GM12878 (cell line): ENCODE data around the gene PRCD. TPM values are rescaled to one million over a fixed set of nuclear protein-coding genes. Genes with fewer than 3 reads are reported as not detected.

Source experiments
- ATAC-seq: fragments of 200-7000 bp; cut with Tn5 transposase; 3 replicates; pipeline ENCODE4 v1.9.1; 2020; ENCODE audit warnings: mild to moderate bottlenecking, moderate library complexity
- BruUV-seq: library from RNA; stranded (reverse); fragments of 400-500 nt; replicated peaks from 2 replicates; lab custom pipeline; 2021; lab: Mats Ljungman, UMichigan
- CTCF ChIA-PET: fragments of 300-600 bp; sonication (Branson Sonifier 250); formaldehyde crosslinking; extraction: SDS; loops from one replicate; lab custom pipeline; 2021; ENCODE audit warnings: inconsistent platforms; lab: Yijun Ruan, JAX
- POLR2A ChIA-PET: fragments of 350-600 bp; formaldehyde crosslinking; extraction: SDS; loops from one replicate; lab custom pipeline; 2021; ENCODE audit warnings: inconsistent platforms; lab: Charles Lee
- RAD21 ChIA-PET: fragments of 300-600 bp; sonication (Branson Sonifier 250); formaldehyde crosslinking; loops from one replicate; lab custom pipeline; 2023; ENCODE audit warnings: antibody characterized with exemption; ENCODE audit not compliant: unreplicated experiment; lab: Charles Lee
- SMC1A ChIA-PET: fragments of 300-600 bp; sonication (Branson Sonifier 250); formaldehyde crosslinking; loops from one replicate; lab custom pipeline; 2023; ENCODE audit not compliant: unreplicated experiment, uncharacterized antibody; lab: Charles Lee
- DNase-seq: peaks from one replicate; pipeline ENCODE4 v3.0.0-alpha.2; 2011; ENCODE audit warnings: low read depth, low spot score
- FAIRE-seq: peaks from 3 replicates; lab custom pipeline; 2011; peaks lifted over from hg19 to GRCh38; lab: Jason Lieb, UNC
- H2AFZ ChIP-seq: 2 replicates; pipeline ENCODE4 v1.6.0; 2011; ENCODE audit warnings: low read depth, low read length, control low read depth; ENCODE audit not compliant: control insufficient read depth
- H3K27ac ChIP-seq: 2 replicates; pipeline ENCODE4 v1.5.1; 2011; ENCODE audit warnings: control low read depth; ENCODE audit not compliant: control insufficient read depth, insufficient read depth
- H3K27me3 ChIP-seq, 2 experiments: replicated peaks in 1 of 2; 2 replicates each; pipeline versions ENCODE4 v1.6.0 to v1.6.1; 2011; ENCODE audit warnings: low read length in 1 of 2; ENCODE audit not compliant: control insufficient read depth in 2 of 2, insufficient read depth in 2 of 2
- H3K36me3 ChIP-seq, 2 experiments: 2 replicates each; pipeline ENCODE4 v1.5.1; 2011; ENCODE audit warnings: low read length in 1 of 2; ENCODE audit not compliant: control insufficient read depth in 2 of 2, insufficient read depth in 2 of 2
- H3K4me1 ChIP-seq: 2 replicates; pipeline ENCODE4 v1.6.1; 2011; ENCODE audit warnings: mild to moderate bottlenecking, low read length, moderate library complexity, mixed read lengths; ENCODE audit not compliant: control insufficient read depth, insufficient read depth
- H3K4me2 ChIP-seq: 2 replicates; pipeline ENCODE4 v1.6.0; 2011; ENCODE audit warnings: control low read depth; ENCODE audit not compliant: control insufficient read depth, insufficient read depth
- H3K4me3 ChIP-seq: fragments of 200-600 bp; sonication (generic); 2 replicates; pipeline ENCODE4 v1.5.1; 2016
- H3K79me2 ChIP-seq: 2 replicates; pipeline ENCODE4 v1.6.0; 2011; ENCODE audit warnings: low read length; ENCODE audit not compliant: control insufficient read depth, insufficient read depth
- H3K9ac ChIP-seq: 2 replicates; pipeline ENCODE4 v1.8.0; 2011; ENCODE audit warnings: low read length, control low read depth, mixed read lengths; ENCODE audit not compliant: control insufficient read depth, insufficient read depth
- H3K9me3 ChIP-seq: replicated peaks from 3 replicates; pipeline ENCODE4 v1.5.1; 2011; ENCODE audit warnings: mild to moderate bottlenecking, low read length; ENCODE audit not compliant: control insufficient read depth, insufficient read depth
- H4K20me1 ChIP-seq: 2 replicates; pipeline ENCODE4 v1.6.0; 2011; ENCODE audit not compliant: control insufficient read depth, insufficient read depth
- BHLHE40 ChIP-seq, 2 experiments: fragments of 450-650 bp in 1 of 2; IDR thresholded peaks; 2 replicates each; pipeline ENCODE4 v1.6.1; 2011 to 2017; ENCODE audit warnings: low read depth in 2 of 2, borderline replicate concordance in 1 of 2, improper control_type of control experiment in 1 of 2, low read length in 1 of 2, mild to moderate bottlenecking in 1 of 2
- EED ChIP-seq: sonication (generic); IDR thresholded peaks from 2 replicates; pipeline ENCODE4 v1.6.1; 2016; ENCODE audit warnings: antibody characterized with exemption, low read depth
- FOXK2 ChIP-seq: fragments of 450-650 bp; IDR thresholded peaks from 2 replicates; pipeline ENCODE4 v1.6.1; 2017; ENCODE audit warnings: mild to moderate bottlenecking, moderate library complexity
- KLF5 ChIP-seq: fragments of 450-650 bp; IDR thresholded peaks from 2 replicates; pipeline ENCODE4 v1.6.1; 2014; ENCODE audit warnings: mild to moderate bottlenecking; ENCODE audit not compliant: partially characterized antibody
- MEF2B ChIP-seq: fragments of 450-650 bp; IDR thresholded peaks from 2 replicates; pipeline ENCODE4 v1.6.1; 2018; ENCODE audit warnings: mild to moderate bottlenecking, moderate library complexity; ENCODE audit not compliant: partially characterized antibody, poor library complexity, severe bottlenecking
- RUNX3 ChIP-seq: IDR thresholded peaks from 2 replicates; pipeline ENCODE4 v1.6.1; 2012; ENCODE audit warnings: low read length, inconsistent platforms
- SRF ChIP-seq, 2 experiments: IDR thresholded peaks; 2 replicates each; pipeline ENCODE4 v1.6.1; 2011; ENCODE audit warnings: low read depth in 2 of 2, low read length in 2 of 2, mild to moderate bottlenecking in 1 of 2, moderate library complexity in 1 of 2
- SUZ12 ChIP-seq: fragments of 200-600 bp; sonication (generic); IDR thresholded peaks from one replicate; pipeline ENCODE4 v1.6.1; 2018; ENCODE audit warnings: antibody characterized with exemption, mild to moderate bottlenecking; ENCODE audit not compliant: unreplicated experiment
- TCF12 ChIP-seq: IDR thresholded peaks from 2 replicates; pipeline ENCODE4 v1.6.1; 2011; ENCODE audit warnings: low read depth, mild to moderate bottlenecking, low read length
- WGBS: methylation state at CpG from one replicate; pipeline ENCODE4 v1.1.6; 2016; ENCODE audit warnings: low lambda C conversion rate; ENCODE audit not compliant: insufficient replicate concordance, insufficient coverage; ENCODE audit errors: missing lambda C conversion rate; 5-methylcytosine and 5-hydroxymethylcytosine counted together
- in situ Hi-C: fragments of 300-500 bp; cut with MboI; formaldehyde crosslinking; loops from 9 replicates; pipeline ENCODE4 v1.14.3; 2018; ENCODE audit warnings: mixed read lengths
- intact Hi-C: fragments of 100-400 bp; cut with micrococcal nuclease; formaldehyde crosslinking; loops from one replicate; pipeline ENCODE4 v1.14.2; 2022; ENCODE audit not compliant: unreplicated experiment
- polyA plus RNA-seq, 11 experiments: library from polyadenylated mRNA; depleted of rRNA in 4 of 11; unstranded in 6 of 11; stranded (reverse) in 5 of 11; fragments of >200 nt; fragmentation: Nextera tagmentation in 4 of 11; fragmentation: Illumina TruSeq in 1 of 11; extraction: Ambion mirVana in 4 of 11; extraction: Trizol in 1 of 11; gene quantifications; 1 replicate in 1 of 11; 2 replicates in 10 of 11; pipeline versions ENCODE4 v1.2.1 to v1.2.3, GENCODE V29; 2011 to 2016; ENCODE audit warnings: inconsistent platforms in 2 of 11, missing spikeins in 2 of 11, low read depth in 1 of 11
- total RNA-seq, 4 experiments: library from RNA; depleted of rRNA in 3 of 4; stranded (reverse); fragments of >200 nt in 3 of 4; fragmentation: Illumina TruSeq in 1 of 4; extraction: Trizol in 1 of 4; gene quantifications; 2 replicates each; pipeline versions ENCODE4 v1.2.1 to v1.2.3, GENCODE V29; 2013 to 2021
- TF ChIP-seq, protein P1 (sequence below): fragments of 450-650 bp; IDR thresholded peaks from 2 replicates; pipeline ENCODE4 v1.6.1; 2016; ENCODE audit warnings: mild to moderate bottlenecking
- TF ChIP-seq, protein P2 (sequence below): IDR thresholded peaks from 2 replicates; pipeline ENCODE4 v1.6.1; 2012; ENCODE audit warnings: low read depth, low read length, improper control_type of control experiment
- TF ChIP-seq, protein P3 (sequence below): fragments of 450-650 bp; formaldehyde crosslinking; IDR thresholded peaks from 2 replicates; pipeline ENCODE4 v1.4.0; 2020; ENCODE audit warnings: mild to moderate bottlenecking, moderate library complexity

Gene PRCD
- total and polyA plus RNA-seq, 10 of the 15 experiments (the other 5 are each of a cell fraction or from before 2014, with no cell fraction given), result 0.18 to 0.95 (median 0.34) TPM; not detected in 4

DNA sequence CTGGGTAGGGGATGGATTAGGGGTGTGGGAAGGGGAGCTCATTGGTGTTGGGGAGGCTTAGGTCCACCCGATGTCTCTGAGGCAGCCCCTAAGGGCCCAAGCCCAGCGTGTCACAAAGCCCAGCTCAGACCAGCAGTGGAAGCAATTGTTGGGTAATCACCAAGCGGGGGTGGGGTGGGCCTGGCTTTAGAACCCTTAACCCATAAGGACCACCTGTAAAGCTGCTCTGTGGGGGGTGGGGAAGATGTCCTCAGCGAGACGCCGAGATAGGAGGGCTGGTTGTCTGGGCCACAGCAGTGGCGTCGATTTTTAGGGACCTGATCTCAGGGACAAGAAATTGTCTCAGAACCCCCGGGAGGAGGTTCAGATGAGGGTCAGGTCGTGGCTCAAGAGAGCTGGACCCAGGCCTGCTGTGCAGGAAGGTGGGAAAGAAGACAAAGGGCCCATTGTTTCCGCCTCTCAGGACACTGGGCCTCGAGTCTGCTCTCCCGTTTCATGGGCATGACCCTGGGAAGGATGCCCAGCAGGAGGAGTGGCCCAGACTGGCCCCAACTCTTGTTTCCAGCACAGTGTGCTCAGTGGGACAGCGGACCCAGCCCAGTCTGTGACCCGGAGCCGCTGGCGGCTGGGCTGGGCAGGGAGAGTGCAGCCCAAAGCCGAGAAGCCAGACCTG lies 29.9 kb downstream of the PRCD start:
- peaks cover 1 to 12% of the 10 kb centered on the region in 2 experiments; a peak in 2 of 4 replicates for H3K36me3 ChIP-seq
- H2AFZ ChIP-seq, result no peak overlapping the region
- H4K20me1 ChIP-seq, result no peaks in the 10 kb centered on the region; the same call in 1 of the 2 replicates
- H3K27me3 ChIP-seq, result no peaks in the 10 kb centered on the region
- in situ Hi-C loops, result no loop called here
- SMC1A ChIA-PET, result interaction anchor here (1.2 kb wide), 1 partner anchor 54 kb away, joined by 4 read pairs; no protein-coding TSS in a partner anchor
- no TSS peak for BruUV-seq
- no peak for TF ChIP-seq RUNX3
- TF ChIP-seq, protein P1, sequence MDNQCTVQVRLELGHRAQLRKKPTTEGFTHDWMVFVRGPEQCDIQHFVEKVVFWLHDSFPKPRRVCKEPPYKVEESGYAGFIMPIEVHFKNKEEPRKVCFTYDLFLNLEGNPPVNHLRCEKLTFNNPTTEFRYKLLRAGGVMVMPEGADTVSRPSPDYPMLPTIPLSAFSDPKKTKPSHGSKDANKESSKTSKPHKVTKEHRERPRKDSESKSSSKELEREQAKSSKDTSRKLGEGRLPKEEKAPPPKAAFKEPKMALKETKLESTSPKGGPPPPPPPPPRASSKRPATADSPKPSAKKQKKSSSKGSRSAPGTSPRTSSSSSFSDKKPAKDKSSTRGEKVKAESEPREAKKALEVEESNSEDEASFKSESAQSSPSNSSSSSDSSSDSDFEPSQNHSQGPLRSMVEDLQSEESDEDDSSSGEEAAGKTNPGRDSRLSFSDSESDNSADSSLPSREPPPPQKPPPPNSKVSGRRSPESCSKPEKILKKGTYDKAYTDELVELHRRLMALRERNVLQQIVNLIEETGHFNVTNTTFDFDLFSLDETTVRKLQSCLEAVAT, result no peak
- TF ChIP-seq FOXK2, result no peak
- TF ChIP-seq SUZ12, result no peak
- TF ChIP-seq, protein P2, sequence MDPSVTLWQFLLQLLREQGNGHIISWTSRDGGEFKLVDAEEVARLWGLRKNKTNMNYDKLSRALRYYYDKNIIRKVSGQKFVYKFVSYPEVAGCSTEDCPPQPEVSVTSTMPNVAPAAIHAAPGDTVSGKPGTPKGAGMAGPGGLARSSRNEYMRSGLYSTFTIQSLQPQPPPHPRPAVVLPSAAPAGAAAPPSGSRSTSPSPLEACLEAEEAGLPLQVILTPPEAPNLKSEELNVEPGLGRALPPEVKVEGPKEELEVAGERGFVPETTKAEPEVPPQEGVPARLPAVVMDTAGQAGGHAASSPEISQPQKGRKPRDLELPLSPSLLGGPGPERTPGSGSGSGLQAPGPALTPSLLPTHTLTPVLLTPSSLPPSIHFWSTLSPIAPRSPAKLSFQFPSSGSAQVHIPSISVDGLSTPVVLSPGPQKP, result no peak
- no peak for TF ChIP-seq TCF12
- no peak for TF ChIP-seq SRF (IDR thresholded peaks at IDR 0.05; ENCODE audit: low read depth in 2 of 2, low read length in 2 of 2)
- no peak for TF ChIP-seq BHLHE40 (IDR thresholded peaks at IDR 0.05; ENCODE audit: borderline replicate concordance in 1 of 2, low read depth in 2 of 2, low read length in 1 of 2)
- no peak for TF ChIP-seq MEF2B
- no peak for TF ChIP-seq KLF5
- TF ChIP-seq EED, result no peak
- TF ChIP-seq, protein P3, sequence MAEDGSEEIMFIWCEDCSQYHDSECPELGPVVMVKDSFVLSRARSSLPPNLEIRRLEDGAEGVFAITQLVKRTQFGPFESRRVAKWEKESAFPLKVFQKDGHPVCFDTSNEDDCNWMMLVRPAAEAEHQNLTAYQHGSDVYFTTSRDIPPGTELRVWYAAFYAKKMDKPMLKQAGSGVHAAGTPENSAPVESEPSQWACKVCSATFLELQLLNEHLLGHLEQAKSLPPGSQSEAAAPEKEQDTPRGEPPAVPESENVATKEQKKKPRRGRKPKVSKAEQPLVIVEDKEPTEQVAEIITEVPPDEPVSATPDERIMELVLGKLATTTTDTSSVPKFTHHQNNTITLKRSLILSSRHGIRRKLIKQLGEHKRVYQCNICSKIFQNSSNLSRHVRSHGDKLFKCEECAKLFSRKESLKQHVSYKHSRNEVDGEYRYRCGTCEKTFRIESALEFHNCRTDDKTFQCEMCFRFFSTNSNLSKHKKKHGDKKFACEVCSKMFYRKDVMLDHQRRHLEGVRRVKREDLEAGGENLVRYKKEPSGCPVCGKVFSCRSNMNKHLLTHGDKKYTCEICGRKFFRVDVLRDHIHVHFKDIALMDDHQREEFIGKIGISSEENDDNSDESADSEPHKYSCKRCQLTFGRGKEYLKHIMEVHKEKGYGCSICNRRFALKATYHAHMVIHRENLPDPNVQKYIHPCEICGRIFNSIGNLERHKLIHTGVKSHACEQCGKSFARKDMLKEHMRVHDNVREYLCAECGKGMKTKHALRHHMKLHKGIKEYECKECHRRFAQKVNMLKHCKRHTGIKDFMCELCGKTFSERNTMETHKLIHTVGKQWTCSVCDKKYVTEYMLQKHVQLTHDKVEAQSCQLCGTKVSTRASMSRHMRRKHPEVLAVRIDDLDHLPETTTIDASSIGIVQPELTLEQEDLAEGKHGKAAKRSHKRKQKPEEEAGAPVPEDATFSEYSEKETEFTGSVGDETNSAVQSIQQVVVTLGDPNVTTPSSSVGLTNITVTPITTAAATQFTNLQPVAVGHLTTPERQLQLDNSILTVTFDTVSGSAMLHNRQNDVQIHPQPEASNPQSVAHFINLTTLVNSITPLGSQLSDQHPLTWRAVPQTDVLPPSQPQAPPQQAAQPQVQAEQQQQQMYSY (CRISPR knock-in tag), result no peak
- TF ChIP-seq, all 136 proteins: peak for 0
- H3K79me2 ChIP-seq, result no peaks in the 10 kb centered on the region
- peaks cover 6% of the 10 kb centered on the region for H3K4me1 ChIP-seq
- ChIA-PET POLR2A (interaction anchor here (0.7 to 1.2 kb wide), 2 partner anchors 9 to 111 kb away, joined by 3 to 4 read pairs; no protein-coding TSS in a partner anchor), CTCF (interaction anchor here (1.4 kb wide), 1 partner anchor 54 kb away, joined by 4 read pairs; no protein-coding TSS in a partner anchor), RAD21 (no interaction called here)
- H3K4me3 ChIP-seq, result no peak overlapping the region
- no peak overlapping the region for H3K9ac ChIP-seq
- DNase-seq (no peak), ATAC-seq (no peak), FAIRE-seq (no peak)
- no peak overlapping the region for H3K4me2 ChIP-seq
- intact Hi-C loops, result loop anchor here (10.0 kb wide), 1 partner anchor 125 kb away; no protein-coding TSS in a partner anchor
- WGBS, result 85% methylated on average over 18 of the region's 18 CpGs
- no peak overlapping the region for H3K27ac ChIP-seq
- H3K9me3 ChIP-seq, result no peaks in the 10 kb centered on the region
